Colonic mucosa (tissue), 4 donors: ENCODE data around the gene PPP2R3B. TPM values are rescaled to one million over a fixed set of nuclear protein-coding genes. Genes with fewer than 3 reads are reported as not detected.
"Not testable (repeated sequence)": the region's sequence is repeated elsewhere in the genome, so short reads cannot be mapped to it uniquely, and the experiment has no call there.

Experiments used
- DNase-seq: peaks from one replicate; pipeline ENCODE4 v3.0.0-alpha.2; 2020
- H3K27ac ChIP-seq: fragments of 200-600 bp; one replicate; pipeline ENCODE4 v1.8.0; 2021
- H3K27me3 ChIP-seq: fragments of 200-600 bp; one replicate; pipeline ENCODE4 v1.8.0; 2021
- H3K36me3 ChIP-seq: fragments of 200-600 bp; one replicate; pipeline ENCODE4 v1.8.0; 2021
- H3K4me1 ChIP-seq: fragments of 200-600 bp; one replicate; pipeline ENCODE4 v1.8.0; 2021; ENCODE audit warnings: mild to moderate bottlenecking
- H3K4me3 ChIP-seq: fragments of 200-600 bp; one replicate; pipeline ENCODE4 v1.8.0; 2021
- H3K9ac ChIP-seq, 2 donors: one replicate each; pipeline ENCODE4 v1.7.0; 2013; ENCODE audit warnings: control low read depth in 2 of 2, low read depth in 2 of 2, low read length in 2 of 2
- H3K9me3 ChIP-seq: fragments of 200-600 bp; one replicate; pipeline ENCODE4 v1.8.0; 2021
- CTCF ChIP-seq: fragments of 200-600 bp; IDR thresholded peaks from one replicate; pipeline ENCODE4 v1.8.0; 2022; ENCODE audit warnings: antibody characterized with exemption, mild to moderate bottlenecking
- intact Hi-C: fragments of 100-400 bp; cut with DNase I; formaldehyde crosslinking; loops from one replicate; pipeline ENCODE4 v1.14.1; 2022
- total RNA-seq, 2 donors: library from RNA; stranded (reverse); fragmentation: NEBNext Ultra II Directional in 1 of 2; extraction: Animal tissue kit (Norgen Biotek cat#: 25700) in 1 of 2; gene quantifications; one replicate each; pipeline ENCODE4 v1.2.1, GENCODE V29; 2021
- donor health status: healthy.
- donor health status: DM: no; HTN: no; CAD: no.
- donor health status: DM: no; HTN: no; CAD: no.

Gene PPP2R3B
- total RNA-seq, 2 donors from 2014 or later: 8.7 to 22.9 TPM

GRCh38 chrX:352582-353314 lies 34.0 kb downstream of the PPP2R3B start:
- Histone ChIP-seq H3K36me3 (no peaks in the 10 kb centered on the region), H3K9me3 (no peaks in the 10 kb centered on the region), H3K27me3 (no peaks in the 10 kb centered on the region), H3K27ac (no peak overlapping the region), H3K9ac (no peak overlapping the region), H3K4me3 (no peak overlapping the region), H3K4me1 (no peaks in the 10 kb centered on the region)
- no peak for DNase-seq
- intact Hi-C loops: no loop called here
- no peak for TF ChIP-seq CTCF

GRCh38 chrX:352181-352580 lies 34.5 kb downstream of the PPP2R3B start:
- no peak for TF ChIP-seq CTCF
- Histone ChIP-seq H3K9me3 (no peaks in the 10 kb centered on the region), H3K27ac (no peak overlapping the region), H3K36me3 (no peaks in the 10 kb centered on the region), H3K4me3 (no peak overlapping the region), H3K9ac (no peak overlapping the region), H3K4me1 (no peaks in the 10 kb centered on the region), H3K27me3 (no peaks in the 10 kb centered on the region)
- no peak for DNase-seq
- intact Hi-C loops: no loop called here

- no peaks in the 10 kb centered on the region for H3K4me1 ChIP-seq
- H3K36me3 ChIP-seq: no peaks in the 10 kb centered on the region
- TF ChIP-seq CTCF: no peak
- no peak overlapping the region for H3K27ac ChIP-seq
- H3K27me3 ChIP-seq: no peaks in the 10 kb centered on the region
- H3K4me3 ChIP-seq: no peak overlapping the region
- no peak for DNase-seq
- H3K9ac ChIP-seq: no peak overlapping the region
- H3K9me3 ChIP-seq: no peaks in the 10 kb centered on the region
- intact Hi-C loops: no loop called here
Observed at GRCh38 chrX:351736-352135, 35.0 kb downstream of the PPP2R3B start.

GRCh38 chrX:351324-351641 lies 35.4 kb downstream of the PPP2R3B start:
- H3K4me1 ChIP-seq, H3K4me3 ChIP-seq, H3K9me3 ChIP-seq, DNase-seq, H3K27me3 ChIP-seq, H3K9ac ChIP-seq, H3K36me3 ChIP-seq, intact Hi-C loops, H3K27ac ChIP-seq: not testable (repeated sequence)

DNA sequence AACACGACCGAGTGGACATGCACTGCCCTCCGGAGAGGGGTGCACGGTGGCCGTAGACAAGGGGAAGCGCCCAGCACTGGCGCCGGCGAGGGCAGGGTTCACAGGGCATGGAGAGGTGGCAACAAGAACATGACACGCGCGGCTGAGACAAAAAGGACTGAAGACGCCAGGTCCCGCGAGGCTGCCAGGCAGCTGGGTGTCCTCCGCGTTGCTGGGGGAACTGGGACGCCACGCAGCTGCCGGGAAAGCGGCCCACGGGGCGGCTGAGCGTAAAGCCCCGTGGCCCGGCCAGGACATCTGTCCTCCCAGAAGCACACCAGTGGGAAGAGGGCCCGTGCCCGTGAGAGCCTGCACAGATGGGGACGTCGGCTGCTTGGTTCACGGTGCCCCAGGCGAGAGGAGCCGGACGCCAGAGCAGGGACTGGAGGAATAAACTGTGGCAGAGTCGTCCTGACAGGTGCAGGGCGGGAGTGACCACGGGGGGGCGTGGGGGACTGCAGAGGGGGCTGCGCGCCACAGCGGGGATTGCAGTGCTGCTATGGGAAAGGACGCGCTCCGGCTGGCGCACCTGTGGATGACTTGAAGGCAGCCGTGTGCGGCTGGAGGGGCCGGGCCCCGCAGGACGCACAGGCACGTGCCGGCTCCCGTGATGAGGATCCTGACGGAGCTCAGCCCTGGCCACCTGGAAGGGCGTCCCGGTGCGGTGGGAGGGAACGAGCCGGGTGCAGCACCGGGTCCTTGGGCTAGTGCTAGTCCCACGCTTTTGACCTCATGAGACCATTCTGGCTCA lies 36.0 kb downstream of the PPP2R3B start:
- intact Hi-C loops: no loop called here
- H3K9me3 ChIP-seq: no peaks in the 10 kb centered on the region
- no peaks in the 10 kb centered on the region for H3K36me3 ChIP-seq
- TF ChIP-seq CTCF: no peak
- DNase-seq: no peak
- no peak overlapping the region for H3K9ac ChIP-seq
- H3K27ac ChIP-seq: no peak overlapping the region
- H3K4me1 ChIP-seq: no peaks in the 10 kb centered on the region
- no peaks in the 10 kb centered on the region for H3K27me3 ChIP-seq
- no peak overlapping the region for H3K4me3 ChIP-seq

DNA sequence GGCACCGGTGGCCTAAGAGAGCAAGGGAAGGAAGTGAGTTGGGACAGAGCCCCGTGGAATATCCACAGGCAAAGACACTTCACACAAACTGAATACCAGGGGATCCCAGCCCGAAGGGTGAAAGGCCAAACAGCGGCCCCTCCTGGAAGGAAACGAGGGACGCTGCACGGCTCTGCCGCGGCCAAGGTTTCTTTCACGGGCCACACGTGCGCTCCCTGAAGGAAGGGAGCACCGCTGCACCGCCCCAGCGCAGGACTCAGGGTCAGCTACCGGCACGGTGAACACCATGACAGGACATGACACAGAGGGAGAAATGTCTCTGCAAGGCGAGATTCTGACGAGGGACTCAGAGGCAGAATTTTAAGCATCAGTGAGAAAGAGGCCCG lies 36.6 kb downstream of the PPP2R3B start:
- H3K4me1 ChIP-seq: no peaks in the 10 kb centered on the region
- no peak overlapping the region for H3K9ac ChIP-seq
- intact Hi-C loops: no loop called here
- H3K27me3 ChIP-seq: no peaks in the 10 kb centered on the region
- DNase-seq: no peak
- TF ChIP-seq CTCF: no peak
- H3K36me3 ChIP-seq: no peaks in the 10 kb centered on the region
- H3K27ac ChIP-seq: no peak overlapping the region
- H3K9me3 ChIP-seq: no peaks in the 10 kb centered on the region
- no peak overlapping the region for H3K4me3 ChIP-seq
